Measurements from ENCODE around the gene HSPG2.
"Not testable (repeated sequence)": the region's sequence is repeated elsewhere in the genome, so short reads cannot be mapped to it uniquely, and the experiment has no call there.

The HSPG2 gene

GRCh38 chr1:21839337-21840037, 97.6 kb downstream of the HSPG2 start:
- no peak for DNase-seq

GRCh38 chr1:21838359-21839157, 98.6 kb downstream of the HSPG2 start:
- no peak for DNase-seq

GRCh38 chr1:21837476-21837875, 99.6 kb downstream of the HSPG2 start:
- no peak for DNase-seq

GRCh38 chr1:21836729-21837128, 100.4 kb downstream of the HSPG2 start:
- DNase-seq, result no peak

- no peak for DNase-seq
These were observed 101.1 kb downstream of the HSPG2 start for GRCh38 chr1:21836010-21836409.

- DNase-seq, result no peak
These were observed 102.4 kb downstream of the HSPG2 start for GRCh38 chr1:21834666-21835065.

- no peak for DNase-seq
These were observed 103.0 kb downstream of the HSPG2 start for GRCh38 chr1:21834094-21834493.

- DNase-seq, result no peak
These were observed 103.6 kb downstream of the HSPG2 start for GRCh38 chr1:21833392-21833976.

GRCh38 chr1:21831454-21831970, 105.6 kb downstream of the HSPG2 start:
- no peak for DNase-seq

GRCh38 chr1:21830792-21831453, 106.2 kb downstream of the HSPG2 start:
- DNase-seq, result no peak

GRCh38 chr1:21829294-21829693, 107.8 kb downstream of the HSPG2 start:
- DNase-seq, result no peak

- DNase-seq, result no peak
These were observed 108.5 kb downstream of the HSPG2 start for GRCh38 chr1:21828506-21829210.

- no peak for DNase-seq
These were observed 109.0 kb downstream of the HSPG2 start for GRCh38 chr1:21828075-21828474.

GRCh38 chr1:21827141-21827679, 109.9 kb downstream of the HSPG2 start:
- DNase-seq, result no peak

GRCh38 chr1:21826694-21827093, 110.4 kb downstream of the HSPG2 start:
- DNase-seq, result not testable (repeated sequence)

- DNase-seq, result no peak
These were observed 111.7 kb downstream of the HSPG2 start for GRCh38 chr1:21825393-21825792.

GRCh38 chr1:21824926-21825325, 112.2 kb downstream of the HSPG2 start:
- no peak for DNase-seq

GRCh38 chr1:21823980-21824702, 113.0 kb downstream of the HSPG2 start:
- no peak for DNase-seq

GRCh38 chr1:21823206-21823979, 113.7 kb downstream of the HSPG2 start:
- DNase-seq, result no peak

GRCh38 chr1:21822349-21822748, 114.8 kb downstream of the HSPG2 start:
- DNase-seq, result no peak
